K562 (cell line): ENCODE results near the gene HK2. TPM values are rescaled to one million over a fixed set of nuclear protein-coding genes. Genes with fewer than 3 reads are reported as not detected.
"Not testable (repeated sequence)": the region's sequence is repeated elsewhere in the genome, so short reads cannot be mapped to it uniquely, and the experiment has no call there.

ENCODE experiments used
- ATAC-seq: fragments of 200-7000 bp; cut with Tn5 transposase; 3 replicates; pipeline ENCODE4 v1.9.1; 2020; ENCODE audit warnings: moderate library complexity
- BruUV-seq: library from RNA; stranded (reverse); fragments of 400-500 nt; replicated peaks from 2 replicates; lab custom pipeline; 2021; lab: Mats Ljungman, UMichigan
- CTCF ChIA-PET: fragments of 300-600 bp; formaldehyde crosslinking; extraction: SDS; loops from one replicate; lab custom pipeline; 2021; ENCODE audit warnings: low intra/inter-chr PET ratio; lab: Yijun Ruan, JAX
- POLR2A ChIA-PET: fragments of 300-600, 350-650 bp; sonication (Branson Sonifier 250); formaldehyde crosslinking; extraction: SDS; loops from one replicate; lab custom pipeline; 2021; ENCODE audit warnings: antibody characterized with exemption, inconsistent platforms; lab: Yijun Ruan, JAX
- DNase-seq, 4 experiments: peaks; one replicate each; pipeline versions ENCODE4 v3.0.0 to v3.0.0-alpha.2; 2011 to 2018; ENCODE audit warnings: low spot score in 3 of 4, mixed read lengths in 3 of 4; ENCODE audit errors: extremely low read depth in 1 of 4
- FAIRE-seq: peaks from 2 replicates; lab custom pipeline; 2011; peaks lifted over from hg19 to GRCh38; lab: Jason Lieb, UNC
- H2AFZ ChIP-seq: 2 replicates; pipeline ENCODE4 v1.6.0; 2011; ENCODE audit warnings: low read depth, low read length, control low read depth, inconsistent platforms
- H3K27ac ChIP-seq: fragments of 200-600 bp; 3 replicates; pipeline ENCODE4 v1.8.0; 2011; ENCODE audit warnings: low read depth, mild to moderate bottlenecking, control low read depth, inconsistent platforms, low read length, moderate library complexity, mixed read lengths; ENCODE audit errors: extremely low read depth
- H3K27me3 ChIP-seq, 2 experiments: fragments of 300-600 bp in 1 of 2; 2 replicates in 1 of 2; 3 replicates in 1 of 2; pipeline versions ENCODE4 v1.6.0 to v1.8.0; 2011; ENCODE audit warnings: inconsistent platforms in 2 of 2, low read length in 2 of 2, mild to moderate bottlenecking in 1 of 2, mixed read lengths in 1 of 2, moderate library complexity in 1 of 2; ENCODE audit not compliant: control insufficient read depth in 2 of 2, insufficient read depth in 2 of 2
- H3K36me3 ChIP-seq: fragments of 300-600 bp; 3 replicates; pipeline ENCODE4 v1.8.0; 2011; ENCODE audit warnings: mild to moderate bottlenecking, low read length, inconsistent platforms; ENCODE audit not compliant: control insufficient read depth, insufficient read depth
- H3K4me1 ChIP-seq, 2 experiments: fragments of 200-600 bp in 1 of 2; replicated peaks in 1 of 2; 2 replicates in 1 of 2; 3 replicates in 1 of 2; pipeline versions ENCODE4 v1.5.1 to v1.8.0; 2011; ENCODE audit warnings: inconsistent platforms in 2 of 2, low read length in 2 of 2, mild to moderate bottlenecking in 1 of 2, mixed read lengths in 1 of 2, moderate library complexity in 1 of 2; ENCODE audit not compliant: control insufficient read depth in 2 of 2, insufficient read depth in 2 of 2
- H3K4me2 ChIP-seq: 2 replicates; pipeline ENCODE4 v1.6.1; 2011; ENCODE audit warnings: low read length, control low read depth, inconsistent platforms, mixed read lengths; ENCODE audit not compliant: insufficient read depth
- H3K4me3 ChIP-seq: fragments of 200-600 bp; sonication (generic), shearing (Covaris generic); 2 replicates; pipeline ENCODE4 v1.5.1; 2016; ENCODE audit warnings: control low read depth, inconsistent platforms
- H3K79me2 ChIP-seq: fragments of 200-600 bp; 3 replicates; pipeline ENCODE4 v1.8.0; 2011; ENCODE audit warnings: low read length, inconsistent platforms; ENCODE audit not compliant: control insufficient read depth, insufficient read depth
- H3K9ac ChIP-seq, 2 experiments: 2 replicates each; pipeline versions ENCODE4 v1.6.0 to v1.6.1; 2011; ENCODE audit warnings: low read depth in 2 of 2, low read length in 2 of 2, control low read depth in 1 of 2, inconsistent platforms in 1 of 2, mild to moderate bottlenecking in 1 of 2, mixed read lengths in 1 of 2; ENCODE audit not compliant: insufficient read depth in 1 of 2
- H3K9me1 ChIP-seq: one replicate; pipeline ENCODE4 v1.6.0; 2011; ENCODE audit warnings: inconsistent platforms, mild to moderate bottlenecking, low read length, moderate library complexity; ENCODE audit not compliant: control insufficient read depth, insufficient read depth
- H3K9me3 ChIP-seq: replicated peaks from 2 replicates; pipeline ENCODE4 v1.5.1; 2011; ENCODE audit warnings: low read depth, low read length, inconsistent platforms; ENCODE audit not compliant: control insufficient read depth, insufficient read depth
- H4K20me1 ChIP-seq: replicated peaks from 2 replicates; pipeline ENCODE4 v1.6.1; 2011; ENCODE audit warnings: low read length, inconsistent platforms, mixed read lengths; ENCODE audit not compliant: control insufficient read depth, insufficient read depth
- CREB3 ChIP-seq: fragments of 450-650 bp; conservative IDR thresholded peaks from 2 replicates; pipeline ENCODE4 v1.6.1; 2016; ENCODE audit warnings: missing genetic modification characterization, low read depth, mild to moderate bottlenecking, missing compliant biosample characterization, moderate library complexity
- IRF9 ChIP-seq: fragments of 450-650 bp; IDR thresholded peaks from 2 replicates; pipeline ENCODE4 v1.6.1; 2016; ENCODE audit warnings: missing biosample characterization, missing genetic modification characterization
- ZNF592 ChIP-seq: fragments of 450-650 bp; IDR thresholded peaks from 2 replicates; pipeline ENCODE4 v1.6.1; 2017; ENCODE audit warnings: antibody characterized with exemption, mild to moderate bottlenecking
- ZNF740 ChIP-seq, 3 experiments: fragments of 200-800 bp in 1 of 3; sonication (Bioruptor generic) in 1 of 3; sonication (generic) in 1 of 3; formaldehyde crosslinking in 1 of 3; IDR thresholded peaks; 2 replicates each; pipeline versions ENCODE4 v1.6.1 to v1.8.0; 2016 to 2022; ENCODE audit warnings: mild to moderate bottlenecking in 2 of 3, missing compliant biosample characterization in 2 of 3, missing genetic modification characterization in 2 of 3, missing genetic modification reagents in 1 of 3
- WGBS: fragments of 100-300 bp; shearing (Covaris generic); methylation state at CpG from one replicate; pipeline ENCODE4 v1.1.6; 2016; ENCODE audit warnings: low coverage, mixed read lengths; ENCODE audit not compliant: insufficient coverage; ENCODE audit errors: missing lambda C conversion rate; 5-methylcytosine and 5-hydroxymethylcytosine counted together
- in situ Hi-C: fragments of 300-500 bp; cut with MboI; formaldehyde crosslinking; loops from 4 replicates; pipeline ENCODE4 v1.15.0; 2018; ENCODE audit warnings: inconsistent platforms, mixed read lengths
- intact Hi-C: fragments of 100-400 bp; cut with micrococcal nuclease; formaldehyde crosslinking; loops from 2 replicates; pipeline ENCODE4 v1.14.2; 2022
- polyA plus RNA-seq, 8 experiments: library from polyadenylated mRNA; depleted of rRNA in 4 of 8; stranded (reverse) in 5 of 8; unstranded in 3 of 8; fragments of >200 nt; fragmentation: Nextera tagmentation in 2 of 8; fragmentation: Illumina TruSeq in 1 of 8; extraction: Ambion mirVana in 2 of 8; extraction: Trizol in 1 of 8; gene quantifications; 2 replicates each; pipeline versions ENCODE4 v1.2.1 to v1.2.3, GENCODE V29; 2011 to 2014; ENCODE audit warnings: inconsistent platforms in 1 of 8, missing spikeins in 1 of 8
- total RNA-seq, 7 experiments: library from RNA; depleted of rRNA in 6 of 7; stranded (reverse); fragments of >200 nt in 6 of 7; fragmentation: Illumina TruSeq in 2 of 7; extraction: Trizol in 2 of 7; gene quantifications; 2 replicates each; pipeline versions ENCODE4 v1.2.1 to v1.2.3, GENCODE V29; 2011 to 2021; ENCODE audit warnings: low replicate concordance in 1 of 7

HK2 gene
- total and polyA plus RNA-seq, 9 of the 15 experiments (the other 6 are each of a cell fraction or from before 2014, with no cell fraction given) = 4.7 to 56.0 (median 19.9) TPM

- POLR2A ChIA-PET; H3K4me2 ChIP-seq; H3K9me1 ChIP-seq; BruUV-seq; H4K20me1 ChIP-seq; DNase-seq; H3K27me3 ChIP-seq; H3K79me2 ChIP-seq; H3K9me3 ChIP-seq; H3K36me3 ChIP-seq; H3K27ac ChIP-seq; H3K4me3 ChIP-seq; in situ Hi-C loops; CTCF ChIA-PET; H3K4me1 ChIP-seq; H2AFZ ChIP-seq; ATAC-seq; intact Hi-C loops; H3K9ac ChIP-seq; FAIRE-seq; TF ChIP-seq ZNF740 (CRISPR knock-in tag; IDR thresholded peaks at IDR 0.05): not testable (repeated sequence)
- TF ChIP-seq CREB3 (tag) = 0 out of 2 replicates have a peak, but pooled peaks have one; percentile 25
- TF ChIP-seq ZNF740 (tag; IDR thresholded peaks at IDR 0.05) = peak in 1 of 2 experiments; percentile 30; a peak in 1 of 4 replicates
- 0 out of 2 replicates have a peak, but pooled peaks have one; percentile 41 for TF ChIP-seq IRF9
- 0 out of 2 replicates have a peak, but pooled peaks have one; percentile 41 for TF ChIP-seq ZNF592
- 10% methylated on average over 2 of the region's 2 CpGs for WGBS
These were observed 66.3 kb downstream of the HK2 start for GRCh38 chr2:74900225-74900624.
